Mesodermal cell (in vitro differentiated cells): Measurements from ENCODE around the gene DLX4.
A peak's percentile ranks its signal among the peaks of the same experiment; 100 is the strongest.

Experiments used
- H3K27ac ChIP-seq: 2 replicates; pipeline ENCODE4 v1.7.0; 2013; ENCODE audit warnings: mild to moderate bottlenecking, low read depth, low read length, moderate library complexity; ENCODE audit not compliant: severe bottlenecking
- H3K36me3 ChIP-seq: 2 replicates; pipeline ENCODE4 v1.7.1; 2013; ENCODE audit warnings: mild to moderate bottlenecking, low read length, moderate library complexity; ENCODE audit not compliant: control insufficient read depth, insufficient read depth
- H3K4me1 ChIP-seq: one replicate; pipeline ENCODE4 v1.7.1; 2013; ENCODE audit warnings: mild to moderate bottlenecking, low read length; ENCODE audit not compliant: insufficient read depth, control insufficient read depth, poor library complexity, severe bottlenecking
- H3K4me3 ChIP-seq: 2 replicates; pipeline ENCODE4 v1.7.0; 2013; ENCODE audit warnings: low read length, control low read depth, mild to moderate bottlenecking; ENCODE audit not compliant: insufficient read depth, poor library complexity, severe bottlenecking; ENCODE audit errors: extremely low read depth
- H3K9me3 ChIP-seq: 2 replicates; pipeline ENCODE4 v1.7.1; 2013; ENCODE audit warnings: mild to moderate bottlenecking, low read length, moderate library complexity; ENCODE audit not compliant: control insufficient read depth
- WGBS, 2 experiments: methylation state at CpG; one replicate each; pipeline ENCODE4 v1.1.5; 2013; ENCODE audit warnings: missing lambda C conversion rate in 2 of 2; ENCODE audit not compliant: insufficient coverage in 2 of 2; 5-methylcytosine and 5-hydroxymethylcytosine counted together

The DLX4 gene

DNA sequence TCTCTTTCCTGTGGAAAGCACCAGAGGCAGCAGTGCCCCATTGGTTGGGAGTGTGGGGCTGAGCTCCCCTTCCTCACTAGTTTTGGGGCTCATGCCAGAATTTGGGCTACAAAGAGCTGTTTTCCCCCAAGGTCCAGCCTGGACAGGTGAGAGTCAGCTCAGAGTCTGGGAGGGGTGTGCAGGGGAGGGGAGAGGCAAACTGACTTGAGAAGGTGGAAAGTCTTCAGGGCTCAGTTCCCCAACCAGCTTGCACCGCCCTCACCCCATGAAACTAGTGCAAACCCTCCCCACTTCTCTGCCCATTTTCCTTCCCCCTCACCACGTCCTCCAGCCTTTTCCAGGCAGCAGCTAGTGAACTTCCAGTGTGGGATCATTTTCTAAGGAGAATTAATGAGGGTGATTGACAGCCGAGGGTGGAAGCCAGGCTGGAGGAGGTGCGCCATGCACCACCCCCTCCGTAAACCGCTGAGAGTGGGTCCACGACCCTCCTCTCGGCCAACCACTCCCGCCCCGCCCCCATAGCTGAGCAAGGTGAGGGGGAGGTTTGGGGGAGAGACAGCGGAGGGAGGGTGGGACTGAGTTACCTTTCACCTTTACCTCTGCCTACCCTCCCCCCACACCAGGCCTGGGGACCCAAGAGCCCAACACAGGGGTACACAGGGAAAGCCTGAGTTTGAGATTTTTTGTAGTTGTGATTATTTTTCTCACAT is 6.2 kb upstream of the DLX4 start:
- Histone ChIP-seq H3K9me3 (no peaks in the 10 kb centered on the region), H3K4me3 (no peak overlapping the region), H3K27ac (no peak overlapping the region), H3K36me3 (no peaks in the 10 kb centered on the region), H3K4me1 (peaks cover 14% of the 10 kb centered on the region)
- 0 to 50% methylated on average over 1 to 2 of the region's 11 CpGs for WGBS, 2 experiments

DNA sequence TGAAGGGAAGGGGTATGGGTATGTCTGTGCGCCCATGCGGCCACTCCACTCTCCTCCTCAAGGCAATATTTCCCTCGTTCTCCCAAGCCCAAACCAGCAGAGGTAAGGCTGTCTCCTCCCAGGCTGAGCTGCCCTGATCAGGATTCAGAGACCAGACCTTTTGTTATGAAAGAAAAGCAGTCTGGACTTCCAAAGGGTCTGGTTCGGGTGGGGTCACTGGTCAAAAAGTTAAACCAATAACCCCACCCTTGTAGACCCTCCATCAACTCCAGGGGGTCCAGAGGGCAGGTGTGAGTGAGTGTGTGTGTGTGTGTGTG is 5.7 kb upstream of the DLX4 start:
- no CpG with 5 or more reads among the region's 4 CpGs for WGBS, 2 experiments
- Histone ChIP-seq H3K36me3 (no peaks in the 10 kb centered on the region), H3K9me3 (no peaks in the 10 kb centered on the region), H3K4me3 (no peak overlapping the region), H3K27ac (no peak overlapping the region), H3K4me1 (peaks cover 14% of the 10 kb centered on the region)

DNA sequence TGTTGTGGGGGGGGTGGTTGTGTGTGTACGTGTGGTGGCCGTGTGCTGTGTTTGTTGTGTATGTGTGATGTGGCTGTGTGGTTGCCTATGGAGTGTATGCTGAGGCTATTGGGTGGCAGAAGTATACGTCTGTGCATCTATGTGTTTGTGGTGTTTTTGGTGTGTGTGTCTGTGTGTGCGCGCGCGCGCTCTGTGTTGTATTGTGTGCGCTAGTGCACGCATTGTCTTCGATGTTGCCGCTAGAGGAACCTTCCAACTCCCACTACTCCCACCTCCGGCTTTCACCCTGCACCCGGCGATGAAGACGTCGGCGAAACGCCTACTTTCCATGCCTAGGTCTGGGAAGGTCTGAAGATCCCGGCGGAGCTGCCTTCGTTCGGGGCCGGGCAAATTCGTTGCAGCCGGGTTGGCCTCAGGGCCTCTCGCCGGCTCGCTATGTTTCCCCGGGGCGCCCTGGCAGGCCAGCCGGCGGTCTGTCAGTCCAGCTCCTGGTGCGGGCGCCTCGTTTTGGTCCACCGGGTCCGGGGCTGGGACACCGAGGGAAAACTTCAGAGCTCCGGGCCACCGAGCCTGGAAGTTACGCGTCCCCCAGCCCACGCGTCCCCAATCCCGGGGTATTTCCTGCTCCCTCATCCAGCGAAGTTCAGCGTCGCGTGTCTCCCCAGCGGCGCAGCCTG is 5.2 kb upstream of the DLX4 start:
- 1 to 2% methylated on average over 40 to 44 of the region's 52 CpGs for WGBS, 2 experiments
- no peaks in the 10 kb centered on the region for H3K36me3 ChIP-seq
- H3K4me1 ChIP-seq: peaks cover 16% of the 10 kb centered on the region
- H3K27ac ChIP-seq: no peak overlapping the region
- H3K9me3 ChIP-seq: no peaks in the 10 kb centered on the region
- no peak overlapping the region for H3K4me3 ChIP-seq

DNA sequence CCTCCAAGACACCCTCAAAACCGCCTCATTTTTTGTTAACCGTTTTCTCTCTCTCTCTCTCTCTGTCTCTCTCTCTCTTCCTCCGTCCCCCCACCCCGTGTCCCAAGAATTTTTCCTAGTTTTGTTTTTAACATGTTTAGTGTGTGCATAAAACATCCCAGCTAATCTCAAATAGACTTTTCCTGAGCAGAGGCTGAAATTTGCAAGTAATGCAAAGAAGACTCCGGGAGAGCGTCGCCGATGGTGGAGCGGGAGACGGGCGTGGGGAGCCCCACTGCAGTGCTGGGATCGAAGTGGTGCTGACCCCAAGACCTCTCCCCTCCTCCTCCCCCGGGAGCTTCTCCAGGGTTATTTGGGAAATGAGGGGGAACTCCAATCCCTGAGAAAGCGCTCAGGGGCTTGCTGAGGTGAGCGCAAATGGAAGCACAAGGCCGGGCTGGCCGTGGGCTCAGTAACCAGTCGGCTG is 4.7 kb upstream of the DLX4 start:
- H3K4me1 ChIP-seq: peaks cover 18% of the 10 kb centered on the region
- H3K9me3 ChIP-seq: no peaks in the 10 kb centered on the region
- no peak overlapping the region for H3K4me3 ChIP-seq
- H3K27ac ChIP-seq: no peak overlapping the region
- no peaks in the 10 kb centered on the region for H3K36me3 ChIP-seq
- WGBS, 2 experiments: 0 to 1% methylated on average over 5 to 15 of the region's 18 CpGs

DNA sequence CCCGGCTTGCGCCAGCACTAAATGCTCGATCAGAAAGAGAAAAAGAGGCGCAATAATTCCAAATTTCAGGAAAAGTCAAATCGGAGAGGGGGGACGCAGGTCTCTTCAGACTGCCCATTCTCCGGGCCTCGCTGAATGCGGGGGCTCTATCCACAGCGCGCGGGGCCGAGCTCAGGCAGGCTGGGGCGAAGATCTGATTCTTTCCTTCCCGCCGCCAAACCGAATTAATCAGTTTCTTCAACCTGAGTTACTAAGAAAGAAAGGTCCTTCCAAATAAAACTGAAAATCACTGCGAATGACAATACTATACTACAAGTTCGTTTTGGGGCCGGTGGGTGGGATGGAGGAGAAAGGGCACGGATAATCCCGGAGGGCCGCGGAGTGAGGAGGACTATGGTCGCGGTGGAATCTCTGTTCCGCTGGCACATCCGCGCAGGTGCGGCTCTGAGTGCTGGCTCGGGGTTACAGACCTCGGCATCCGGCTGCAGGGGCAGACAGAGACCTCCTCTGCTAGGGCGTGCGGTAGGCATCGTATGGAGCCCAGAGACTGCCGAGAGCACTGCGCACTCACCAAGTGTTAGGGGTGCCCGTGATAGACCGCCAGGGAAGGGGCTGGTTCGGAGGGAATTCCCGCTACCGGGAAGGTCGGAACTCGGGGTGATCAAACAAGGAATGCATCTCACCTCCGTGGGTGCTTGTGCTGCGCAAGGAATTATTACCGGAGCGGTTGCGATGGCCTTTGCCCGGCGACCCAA is 4.0 kb upstream of the DLX4 start:
- no peak overlapping the region for H3K27ac ChIP-seq
- no peaks in the 10 kb centered on the region for H3K36me3 ChIP-seq
- 1% methylated on average over 29 to 46 of the region's 52 CpGs for WGBS, 2 experiments
- H3K4me3 ChIP-seq: no peak overlapping the region
- no peaks in the 10 kb centered on the region for H3K9me3 ChIP-seq
- H3K4me1 ChIP-seq: peaks cover 19% of the 10 kb centered on the region

DNA sequence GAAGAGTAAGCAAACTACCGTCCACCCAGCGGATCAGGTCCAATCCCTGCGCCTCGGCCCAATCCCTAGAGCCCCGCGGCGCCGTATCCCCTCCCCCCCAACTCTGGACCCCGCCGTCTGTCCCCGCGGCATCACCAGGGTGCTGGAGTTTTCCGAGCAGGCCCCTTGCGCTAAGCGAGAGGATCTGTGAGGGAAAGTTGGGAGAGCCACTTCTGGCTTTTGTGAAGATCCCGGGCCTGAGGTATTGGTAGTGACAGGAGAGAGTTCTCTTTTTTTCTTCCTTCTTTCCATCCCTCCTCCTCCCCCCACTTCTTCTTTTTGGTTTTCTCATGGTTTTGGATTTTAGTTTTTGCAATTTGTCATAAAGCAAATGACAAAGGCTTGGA is 3.5 kb upstream of the DLX4 start:
- H3K4me3 ChIP-seq: no peak overlapping the region
- H3K9me3 ChIP-seq: no peaks in the 10 kb centered on the region
- no peaks in the 10 kb centered on the region for H3K36me3 ChIP-seq
- 0% methylated on average over 2 of the region's 16 CpGs; no CpG with 5 or more reads in 1 of the 2 experiments for WGBS, 2 experiments
- no peak overlapping the region for H3K27ac ChIP-seq
- H3K4me1 ChIP-seq: peaks cover 19% of the 10 kb centered on the region

DNA sequence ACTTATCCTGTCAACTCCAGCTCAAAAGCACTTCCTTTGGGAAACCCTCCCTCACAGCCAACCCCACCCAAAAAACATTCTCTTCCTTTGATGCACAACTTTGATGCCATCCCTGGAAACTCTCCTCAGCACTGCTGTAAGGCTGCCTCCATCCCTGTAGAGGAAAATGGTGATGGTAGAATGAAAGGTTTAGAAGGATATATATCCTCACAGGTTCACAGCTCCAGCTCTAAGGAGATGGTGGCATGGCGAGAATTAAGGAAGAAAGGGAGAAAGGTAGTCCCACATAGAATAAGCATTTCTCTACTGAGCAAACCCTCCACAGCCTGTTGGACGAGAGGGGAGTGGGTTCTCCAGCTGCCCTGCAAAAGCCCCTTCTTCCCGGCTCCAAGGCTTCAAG is 2.2 kb upstream of the DLX4 start:
- Histone ChIP-seq H3K4me1 (peaks cover 22% of the 10 kb centered on the region), H3K27ac (no peak overlapping the region), H3K4me3 (no peak overlapping the region), H3K9me3 (no peaks in the 10 kb centered on the region), H3K36me3 (no peaks in the 10 kb centered on the region)
- WGBS, 2 experiments: 63% methylated on average over 2 of the region's 3 CpGs; no CpG with 5 or more reads in 1 of the 2 experiments

GRCh38 chr17:49967205-49967604 is 1.8 kb upstream of the DLX4 start:
- Histone ChIP-seq H3K9me3 (no peaks in the 10 kb centered on the region), H3K4me3 (no peak overlapping the region), H3K36me3 (no peaks in the 10 kb centered on the region), H3K27ac (no peak overlapping the region), H3K4me1 (peaks cover 26% of the 10 kb centered on the region)
- WGBS, 2 experiments: 42 to 43% methylated on average over 1 to 2 of the region's 3 CpGs

DNA sequence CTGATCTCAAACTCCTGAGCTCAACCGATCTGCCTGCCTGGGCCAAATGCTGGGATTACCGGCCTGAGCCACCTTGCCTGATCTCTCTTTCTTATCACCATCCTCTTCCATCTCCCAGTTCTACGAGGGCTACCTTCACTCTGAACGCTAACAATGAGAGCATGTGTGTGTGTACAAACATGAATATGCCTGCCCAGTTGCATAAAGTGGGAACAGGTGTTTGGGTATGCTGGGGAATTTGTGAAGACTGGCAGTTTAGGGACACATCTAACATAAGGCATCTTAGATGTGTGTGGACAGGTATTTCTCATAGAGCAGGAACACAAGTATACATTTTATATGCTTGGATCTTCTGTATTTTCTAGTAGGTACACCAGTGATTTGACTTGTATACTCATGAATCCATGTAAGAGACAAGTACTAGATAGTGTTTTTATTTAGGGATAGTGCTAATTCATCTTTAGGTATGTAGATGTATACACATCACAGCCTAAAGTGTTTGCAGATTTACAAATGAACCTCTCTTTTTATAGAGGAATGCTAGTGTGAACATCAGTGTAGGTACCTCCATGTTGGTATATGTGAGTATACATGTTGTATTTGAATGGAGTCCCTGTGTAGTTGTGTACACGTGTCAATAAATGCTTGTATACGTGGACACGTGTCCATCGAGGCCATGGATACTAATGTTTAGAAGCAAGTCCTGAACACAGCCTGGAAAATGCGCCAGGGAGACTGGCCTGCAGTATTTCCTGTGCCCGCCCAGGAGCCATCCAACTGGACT is 1.2 kb upstream of the DLX4 start:
- peaks cover 27% of the 10 kb centered on the region for H3K4me1 ChIP-seq
- H3K36me3 ChIP-seq: no peaks in the 10 kb centered on the region
- peak overlapping the region; percentile 23 for H3K4me3 ChIP-seq
- H3K9me3 ChIP-seq: no peaks in the 10 kb centered on the region
- WGBS, 2 experiments: 6 to 9% methylated on average over 7 to 9 of the region's 10 CpGs
- H3K27ac ChIP-seq: no peak overlapping the region

DNA sequence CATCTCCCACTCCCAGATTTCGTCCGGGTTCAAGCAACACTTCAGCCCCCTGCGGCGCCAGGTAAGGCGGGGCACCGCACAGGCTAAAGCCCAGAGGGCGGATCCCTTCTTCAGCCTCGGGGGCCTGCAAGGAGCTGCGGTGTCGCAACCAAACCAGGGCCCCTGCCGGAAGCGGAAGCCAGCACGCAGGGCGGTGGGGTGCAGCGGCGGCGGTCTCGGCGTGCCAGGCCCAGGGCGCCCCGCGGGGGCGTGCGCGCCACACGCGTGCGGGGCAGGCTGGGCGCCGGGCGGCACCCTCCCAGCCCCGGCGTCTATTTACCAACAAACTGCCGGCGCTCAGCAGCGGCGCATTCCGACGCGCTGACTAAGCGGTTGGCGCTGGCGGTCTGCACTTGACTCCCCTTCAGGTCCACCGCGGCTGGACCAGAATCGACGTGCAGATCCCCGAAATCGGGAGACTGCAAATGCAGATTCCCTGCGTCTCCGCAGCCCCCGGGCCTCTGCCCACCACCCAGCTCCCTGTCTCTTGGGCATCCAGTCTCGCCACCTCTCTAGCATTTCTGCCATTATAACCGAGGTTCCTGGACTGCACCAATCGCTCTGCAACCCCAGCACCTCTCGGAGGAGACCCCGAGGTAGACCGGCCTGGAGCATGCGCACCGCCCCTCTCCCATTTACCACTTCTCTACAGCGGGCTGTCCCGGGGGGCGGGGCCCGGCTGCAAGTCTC is 421 bp upstream of the DLX4 start:
- Histone ChIP-seq H3K36me3 (no peaks in the 10 kb centered on the region), H3K27ac (peak overlapping the region; percentile 36), H3K9me3 (no peaks in the 10 kb centered on the region), H3K4me3 (peak overlapping the region; percentile 23), H3K4me1 (peaks cover 26% of the 10 kb centered on the region)
- WGBS, 2 experiments: 1 to 2% methylated on average over 43 to 49 of the region's 64 CpGs
